ENCODE results near the gene SNX32. TPM values are rescaled to one million over a fixed set of nuclear protein-coding genes. Genes with fewer than 3 reads are reported as not detected.

The SNX32 gene
- total and polyA plus RNA-seq, 9 of the 15 experiments (the other 6 are each of a cell fraction or from before 2014, with no cell fraction given) = 0.03 TPM; not detected in 7

- TF ChIP-seq, protein P1, sequence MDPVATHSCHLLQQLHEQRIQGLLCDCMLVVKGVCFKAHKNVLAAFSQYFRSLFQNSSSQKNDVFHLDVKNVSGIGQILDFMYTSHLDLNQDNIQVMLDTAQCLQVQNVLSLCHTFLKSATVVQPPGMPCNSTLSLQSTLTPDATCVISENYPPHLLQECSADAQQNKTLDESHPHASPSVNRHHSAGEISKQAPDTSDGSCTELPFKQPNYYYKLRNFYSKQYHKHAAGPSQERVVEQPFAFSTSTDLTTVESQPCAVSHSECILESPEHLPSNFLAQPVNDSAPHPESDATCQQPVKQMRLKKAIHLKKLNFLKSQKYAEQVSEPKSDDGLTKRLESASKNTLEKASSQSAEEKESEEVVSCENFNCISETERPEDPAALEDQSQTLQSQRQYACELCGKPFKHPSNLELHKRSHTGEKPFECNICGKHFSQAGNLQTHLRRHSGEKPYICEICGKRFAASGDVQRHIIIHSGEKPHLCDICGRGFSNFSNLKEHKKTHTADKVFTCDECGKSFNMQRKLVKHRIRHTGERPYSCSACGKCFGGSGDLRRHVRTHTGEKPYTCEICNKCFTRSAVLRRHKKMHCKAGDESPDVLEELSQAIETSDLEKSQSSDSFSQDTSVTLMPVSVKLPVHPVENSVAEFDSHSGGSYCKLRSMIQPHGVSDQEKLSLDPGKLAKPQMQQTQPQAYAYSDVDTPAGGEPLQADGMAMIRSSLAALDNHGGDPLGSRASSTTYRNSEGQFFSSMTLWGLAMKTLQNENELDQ (CRISPR knock-in tag; IDR thresholded peaks at IDR 0.05; ENCODE audit: borderline replicate concordance) = no peak
- TF ChIP-seq FOXA1 (IDR thresholded peaks at IDR 0.05; ENCODE audit: borderline replicate concordance) (no peak), BRF2 (IDR thresholded peaks at IDR 0.05; ENCODE audit: borderline replicate concordance, insufficient read depth, insufficient read length) (no peak), USF1 (CRISPR knock-in tag; IDR thresholded peaks at IDR 0.05) (no peak), MYNN (IDR thresholded peaks at IDR 0.05) (no peak), MYNN (CRISPR knock-in tag; IDR thresholded peaks at IDR 0.05) (no peak), SMAD4 (CRISPR knock-in tag; conservative IDR thresholded peaks at IDR 0.05) (peak; percentile 78), BACH1 (tag; IDR thresholded peaks at IDR 0.05) (no peak), SMAD2 (IDR thresholded peaks at IDR 0.05; ENCODE audit: low read depth, low read length) (no peak), TAF9B (IDR thresholded peaks at IDR 0.05; ENCODE audit: partially characterized antibody) (no peak), KDM1A (IDR thresholded peaks at IDR 0.05) (peak in 1 of 2 experiments; percentile 58; a peak in 3 of 4 replicates), SMARCA5 (IDR thresholded peaks at IDR 0.05) (no peak), FOXM1 (IDR thresholded peaks at IDR 0.05; ENCODE audit: low read depth) (no peak), FOXM1 (CRISPR knock-in tag; IDR thresholded peaks at IDR 0.05; ENCODE audit: low read depth) (no peak), NCOR1 (IDR thresholded peaks at IDR 0.05) (peak; percentile 55), ZNF589 (CRISPR knock-in tag; IDR thresholded peaks at IDR 0.05; ENCODE audit: low read depth) (0 out of 2 replicates have a peak, but pooled peaks have one; percentile 40), BHLHE40 (IDR thresholded peaks at IDR 0.05; ENCODE audit: low read length) (peak; percentile 22; the same call in 1 of the 2 replicates), RAD21 (CRISPR knock-in tag; conservative IDR thresholded peaks at IDR 0.05 in 1 of 2, IDR thresholded peaks at IDR 0.05 in 1 of 2) (peak; percentile 60 to 67), POLR2AphosphoS2 (IDR thresholded peaks at IDR 0.05; ENCODE audit: low read length) (no peak), HCFC1 (IDR thresholded peaks at IDR 0.05; ENCODE audit: low read depth, low read length) (peak; percentile 79), ZNF766 (CRISPR knock-in tag; conservative IDR thresholded peaks at IDR 0.05) (peak; percentile 43; the same call in 1 of the 2 replicates)
- TF ChIP-seq, protein P2, sequence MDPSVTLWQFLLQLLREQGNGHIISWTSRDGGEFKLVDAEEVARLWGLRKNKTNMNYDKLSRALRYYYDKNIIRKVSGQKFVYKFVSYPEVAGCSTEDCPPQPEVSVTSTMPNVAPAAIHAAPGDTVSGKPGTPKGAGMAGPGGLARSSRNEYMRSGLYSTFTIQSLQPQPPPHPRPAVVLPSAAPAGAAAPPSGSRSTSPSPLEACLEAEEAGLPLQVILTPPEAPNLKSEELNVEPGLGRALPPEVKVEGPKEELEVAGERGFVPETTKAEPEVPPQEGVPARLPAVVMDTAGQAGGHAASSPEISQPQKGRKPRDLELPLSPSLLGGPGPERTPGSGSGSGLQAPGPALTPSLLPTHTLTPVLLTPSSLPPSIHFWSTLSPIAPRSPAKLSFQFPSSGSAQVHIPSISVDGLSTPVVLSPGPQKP (CRISPR knock-in tag; IDR thresholded peaks at IDR 0.05) = no peak
- TF ChIP-seq, protein P3, sequence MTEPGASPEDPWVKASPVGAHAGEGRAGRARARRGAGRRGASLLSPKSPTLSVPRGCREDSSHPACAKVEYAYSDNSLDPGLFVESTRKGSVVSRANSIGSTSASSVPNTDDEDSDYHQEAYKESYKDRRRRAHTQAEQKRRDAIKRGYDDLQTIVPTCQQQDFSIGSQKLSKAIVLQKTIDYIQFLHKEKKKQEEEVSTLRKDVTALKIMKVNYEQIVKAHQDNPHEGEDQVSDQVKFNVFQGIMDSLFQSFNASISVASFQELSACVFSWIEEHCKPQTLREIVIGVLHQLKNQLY (CRISPR knock-in tag; conservative IDR thresholded peaks at IDR 0.05) = 0 out of 4 replicates have a peak, but pooled peaks of 1 of the 2 experiments have one; percentile 4
Measured at GRCh38 chr11:65888163-65888814, 54.5 kb downstream of the SNX32 start, which contains the start of gene FIBP (continued).
